NCI-H1930 (cell line): ENCODE measurements around the gene PAPSS1.
"Not testable (repeated sequence)": the region's sequence is repeated elsewhere in the genome, so short reads cannot be mapped to it uniquely, and the experiment has no call there.

Source experiments
- DNase-seq, 2 experiments: peaks; one replicate each; lab custom pipeline; 2025; lab: John Stamatoyannopoulos, UW

PAPSS1 gene

DNA sequence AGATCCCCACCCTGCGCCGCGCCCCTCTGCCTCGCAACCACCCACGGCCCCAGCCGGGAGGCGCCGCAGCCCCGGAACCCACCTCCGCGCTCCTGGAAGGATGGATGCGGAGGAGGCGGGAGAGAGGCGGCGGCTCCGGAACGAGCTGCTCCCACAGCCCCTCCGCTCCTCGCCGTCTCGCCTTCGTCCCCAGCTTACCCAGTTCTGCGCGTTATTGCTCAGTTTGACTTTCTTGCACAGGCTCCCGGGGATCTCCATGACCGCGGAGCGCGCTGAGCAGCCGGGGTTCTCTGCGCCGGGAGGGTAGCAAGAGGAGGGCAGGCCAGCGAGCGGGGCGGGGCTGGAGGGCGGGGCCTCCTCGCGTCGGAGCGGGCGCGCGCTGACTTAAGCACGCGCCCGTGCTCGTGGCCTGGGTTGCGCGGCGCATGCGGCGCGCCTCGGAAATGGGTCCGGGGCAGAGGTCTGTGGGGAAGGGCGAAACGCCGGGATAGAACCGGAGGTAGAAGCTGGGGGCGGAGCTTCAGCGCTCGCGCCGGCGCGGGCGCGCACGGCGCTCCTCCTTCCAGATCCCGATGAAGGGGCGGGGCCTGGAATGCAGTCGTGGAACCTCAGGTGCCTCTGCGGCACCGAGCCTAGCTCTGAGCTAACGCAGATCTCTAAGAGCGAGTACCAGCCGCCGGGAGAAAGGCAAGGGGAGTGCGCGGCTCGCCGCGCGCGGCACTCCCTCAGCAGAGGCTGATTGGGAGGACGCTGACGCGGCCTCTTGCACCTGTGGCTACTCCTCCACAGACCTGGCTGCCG is at the start of gene PAPSS1:
PAPSS1 (minus strand) TSS at position 313 of the 801 bp plus-strand sequence; CDS start at position 258, 55 bp downstream.
- peak; percentile 93 to 96 for DNase-seq

DNA sequence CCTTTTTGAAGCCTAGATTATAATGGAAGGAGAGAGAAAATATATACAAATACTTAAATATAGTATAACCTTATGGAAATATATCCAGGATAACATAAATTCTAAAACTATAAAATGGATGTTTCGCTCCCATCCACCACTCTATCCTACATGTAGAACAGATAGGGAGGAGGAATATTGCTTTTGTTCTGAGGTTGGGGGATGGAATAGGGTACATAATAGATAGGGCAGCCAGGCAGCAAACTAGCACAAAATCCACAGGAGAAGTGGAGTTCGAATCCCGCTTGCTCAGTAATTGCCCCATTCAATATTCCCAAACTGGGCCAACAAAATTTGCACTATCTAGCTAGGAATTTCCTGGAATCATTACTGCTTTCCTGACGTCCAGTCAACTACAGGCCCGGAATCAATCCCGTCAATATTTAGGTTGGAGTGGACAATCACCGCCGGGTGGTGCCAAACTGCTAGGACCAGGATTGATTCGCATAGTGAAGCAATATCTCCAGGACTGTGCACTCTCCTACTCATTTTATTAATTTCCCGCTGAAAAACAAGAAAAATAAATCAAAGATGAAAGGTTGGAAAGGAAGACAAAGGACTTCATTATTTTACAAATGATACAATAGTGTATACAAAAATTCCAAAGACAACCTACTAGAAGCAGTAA is 40.4 kb upstream of the PAPSS1 start:
- DNase-seq, result no peak

GRCh38 chr4:107757864-107758476 is 37.9 kb upstream of the PAPSS1 start:
- DNase-seq, result no peak

DNA sequence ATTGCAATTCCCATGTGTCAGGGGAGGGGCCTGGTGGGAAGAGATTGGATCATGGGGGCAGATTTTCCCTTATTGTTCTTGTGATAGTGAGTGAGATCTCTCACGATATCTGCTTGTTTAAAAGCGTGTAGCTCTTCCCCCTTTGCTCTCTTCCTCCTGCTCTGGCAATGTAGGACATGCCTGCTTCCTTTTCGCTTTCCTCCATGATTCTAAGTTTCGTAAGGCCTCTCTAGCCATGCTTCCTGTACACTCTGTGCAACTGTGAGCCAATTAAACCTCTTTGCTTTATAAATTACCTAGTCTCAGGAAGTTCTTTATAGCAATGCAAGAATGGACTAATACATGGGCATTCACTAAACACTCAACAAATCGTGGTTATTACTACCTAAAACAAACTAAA is 37.2 kb upstream of the PAPSS1 start:
- no peak for DNase-seq

DNA sequence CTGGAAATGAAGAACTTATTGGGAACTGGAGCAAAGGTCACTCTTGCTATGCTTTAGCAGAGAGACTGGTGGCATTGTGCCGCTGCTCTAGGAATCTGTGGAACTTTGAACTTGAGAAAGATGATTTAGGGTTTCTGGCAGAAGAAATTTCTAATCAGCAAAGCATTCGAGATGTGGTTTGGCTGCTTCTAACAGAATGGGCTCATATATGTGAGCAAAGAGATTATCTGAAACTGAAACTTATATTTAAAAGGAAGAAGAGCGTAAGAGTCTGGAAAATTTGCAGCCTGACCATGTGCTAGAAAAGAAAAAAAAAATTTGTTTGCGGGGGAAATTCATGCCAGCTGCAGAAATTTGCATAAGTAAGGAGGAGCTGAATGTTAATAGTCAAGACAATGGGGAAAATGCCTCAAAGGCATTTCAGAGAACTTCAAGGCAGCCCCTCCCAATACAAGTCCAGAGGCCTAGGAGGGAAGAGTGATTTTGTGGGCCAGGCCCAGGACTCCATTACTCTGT is 35.9 kb upstream of the PAPSS1 start:
- DNase-seq, result no peak

GRCh38 chr4:107751670-107752069 is 31.6 kb upstream of the PAPSS1 start:
- no peak for DNase-seq

- DNase-seq, result peak in 1 of 2 experiments; percentile 24
Observed at GRCh38 chr4:107747748-107748486, 27.9 kb upstream of the PAPSS1 start.

- DNase-seq, result no peak
Observed at GRCh38 chr4:107746161-107746560, 26.1 kb upstream of the PAPSS1 start.

DNA sequence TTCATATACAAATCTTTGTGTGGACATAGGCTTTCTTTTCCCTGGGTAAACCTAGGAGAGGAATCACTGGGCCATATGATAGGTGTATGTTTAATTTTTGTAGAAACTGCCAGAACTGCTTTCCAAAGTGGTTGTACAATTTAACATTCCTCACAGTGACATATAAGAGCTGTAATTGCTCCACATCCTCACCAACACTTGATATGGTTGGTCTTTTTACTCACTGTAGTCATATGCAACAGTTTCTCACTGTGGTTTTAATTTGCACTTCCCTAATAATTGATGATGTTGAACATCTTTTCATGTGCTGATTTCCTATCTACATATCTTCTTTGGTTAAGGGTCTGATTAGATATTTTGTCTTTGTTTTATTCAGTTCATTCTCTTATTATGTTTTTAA is 24.5 kb upstream of the PAPSS1 start:
- no peak for DNase-seq

- no peak for DNase-seq
Observed at GRCh38 chr4:107743532-107743931, 23.5 kb upstream of the PAPSS1 start.

- DNase-seq, result no peak
Observed at GRCh38 chr4:107742791-107743190, 22.8 kb upstream of the PAPSS1 start.

DNA sequence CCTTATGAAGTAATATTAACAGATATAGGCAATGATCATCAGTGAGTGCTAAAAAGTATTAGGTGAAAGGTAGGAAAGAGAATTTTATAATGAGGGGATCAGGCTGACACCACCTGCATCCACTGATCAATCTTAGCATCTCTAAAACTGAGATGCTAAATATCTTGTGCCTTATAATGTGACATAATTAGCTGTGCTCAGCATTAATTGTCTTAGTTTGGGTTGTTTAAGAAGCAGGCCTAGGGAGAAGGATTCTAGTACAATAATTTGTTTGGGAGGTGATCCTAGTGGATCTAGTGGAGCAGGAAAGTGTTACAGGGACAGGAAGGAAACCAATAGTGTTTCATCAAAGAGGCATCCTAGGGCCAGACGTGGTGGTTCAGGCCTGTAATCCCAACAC is 22.2 kb upstream of the PAPSS1 start:
- DNase-seq, result no peak

- no peak for DNase-seq
Observed at GRCh38 chr4:107740950-107741701, 21.1 kb upstream of the PAPSS1 start.

- DNase-seq, result peak in 1 of 2 experiments; percentile 10
Observed at GRCh38 chr4:107740381-107740780, 20.3 kb upstream of the PAPSS1 start.

DNA sequence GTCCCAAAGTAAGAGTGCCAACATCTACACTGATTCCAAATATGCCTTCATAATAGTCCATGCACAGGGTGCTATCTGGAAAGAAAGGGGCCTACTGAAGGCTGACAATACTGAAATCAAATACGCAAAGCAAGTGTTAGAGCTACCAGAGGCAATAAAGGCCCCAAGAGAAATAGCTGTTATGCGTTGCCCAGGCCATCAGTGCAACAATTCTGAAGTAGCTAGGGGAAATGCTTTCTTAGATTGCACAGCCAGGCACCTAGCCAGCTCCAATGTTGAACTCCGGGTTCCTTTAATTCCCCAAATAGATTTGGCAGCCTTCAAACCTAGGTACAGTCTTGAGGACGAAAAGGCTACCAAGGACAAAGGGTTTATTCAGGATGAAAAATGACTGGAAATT is 17.4 kb upstream of the PAPSS1 start:
- DNase-seq, result no peak

- DNase-seq, result peak in 1 of 2 experiments; percentile 31
Observed at GRCh38 chr4:107736924-107737448, 17.0 kb upstream of the PAPSS1 start.

GRCh38 chr4:107736037-107736436 is 16.0 kb upstream of the PAPSS1 start:
- no peak for DNase-seq

DNA sequence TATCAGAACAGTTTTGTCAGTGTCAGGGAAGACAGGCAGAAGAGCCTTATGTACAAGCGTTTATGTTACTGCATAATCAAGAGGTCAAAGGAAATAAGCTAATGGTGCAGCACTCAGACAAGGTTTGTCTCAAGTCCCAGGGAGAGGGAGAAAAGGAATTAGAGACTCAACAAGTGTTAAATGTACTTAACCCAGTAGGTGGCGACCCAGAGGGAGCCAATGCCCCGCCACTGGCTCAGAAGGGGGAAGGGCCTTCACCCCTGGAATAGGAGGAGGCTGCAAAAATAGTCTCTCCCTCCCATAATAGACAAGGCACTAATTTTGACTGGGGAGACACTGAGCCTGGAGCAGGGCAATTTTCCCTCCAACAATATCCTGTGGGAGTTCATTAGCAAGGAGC is 14.1 kb upstream of the PAPSS1 start:
- DNase-seq, result no peak

- DNase-seq, result no peak
Observed at GRCh38 chr4:107733431-107733925, 13.4 kb upstream of the PAPSS1 start.

DNA sequence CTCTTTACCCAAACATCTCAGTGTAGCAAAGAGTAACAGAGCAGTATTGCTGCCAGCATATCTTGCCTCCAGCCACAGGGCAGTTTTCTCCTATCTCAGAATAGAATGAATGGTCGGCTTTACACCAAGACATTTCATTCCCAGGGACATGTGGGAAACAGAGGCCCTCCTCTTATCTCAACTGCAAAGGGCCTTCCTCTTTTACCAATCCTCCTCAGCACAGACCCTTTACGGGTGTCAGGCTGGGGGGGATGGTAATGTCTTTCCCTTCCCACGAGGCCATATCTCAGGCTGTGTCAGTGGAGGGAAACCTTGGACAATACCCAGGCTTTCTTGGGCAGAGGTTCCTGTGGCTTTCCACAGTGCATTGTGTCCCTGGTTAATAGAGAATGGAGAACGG is 9.0 kb upstream of the PAPSS1 start:
- not testable (repeated sequence) for DNase-seq
